ENCODE data around the gene SMOC2. TPM values are rescaled to one million over a fixed set of nuclear protein-coding genes. Genes with fewer than 3 reads are reported as not detected.
"Not testable (repeated sequence)": the region's sequence is repeated elsewhere in the genome, so short reads cannot be mapped to it uniquely, and the experiment has no call there.

The SMOC2 gene
- polyA plus RNA-seq, 1 experiment, result not detected

GRCh38 chr6:168698923-168699322 is 257.9 kb downstream of the SMOC2 start:
- no peak for TF ChIP-seq CTCF (IDR thresholded peaks at IDR 0.05; ENCODE audit: low read depth, low read length)
- Histone ChIP-seq H3K9me3 (ENCODE audit: control insufficient read depth, insufficient read depth, low read length) (peaks cover 56% of the 10 kb centered on the region), H3K4me3 (ENCODE audit: low read depth, low read length) (no peak overlapping the region), H3K27ac (ENCODE audit: low read depth, low read length) (no peak overlapping the region), H3K27me3 (ENCODE audit: control insufficient read depth, insufficient read depth, low read length) (no peaks in the 10 kb centered on the region)
- DNase-seq (ENCODE audit: low read depth, low spot score), result no peak
- ChIA-PET CTCF (no interaction called here), POLR2A (no interaction called here)

DNA sequence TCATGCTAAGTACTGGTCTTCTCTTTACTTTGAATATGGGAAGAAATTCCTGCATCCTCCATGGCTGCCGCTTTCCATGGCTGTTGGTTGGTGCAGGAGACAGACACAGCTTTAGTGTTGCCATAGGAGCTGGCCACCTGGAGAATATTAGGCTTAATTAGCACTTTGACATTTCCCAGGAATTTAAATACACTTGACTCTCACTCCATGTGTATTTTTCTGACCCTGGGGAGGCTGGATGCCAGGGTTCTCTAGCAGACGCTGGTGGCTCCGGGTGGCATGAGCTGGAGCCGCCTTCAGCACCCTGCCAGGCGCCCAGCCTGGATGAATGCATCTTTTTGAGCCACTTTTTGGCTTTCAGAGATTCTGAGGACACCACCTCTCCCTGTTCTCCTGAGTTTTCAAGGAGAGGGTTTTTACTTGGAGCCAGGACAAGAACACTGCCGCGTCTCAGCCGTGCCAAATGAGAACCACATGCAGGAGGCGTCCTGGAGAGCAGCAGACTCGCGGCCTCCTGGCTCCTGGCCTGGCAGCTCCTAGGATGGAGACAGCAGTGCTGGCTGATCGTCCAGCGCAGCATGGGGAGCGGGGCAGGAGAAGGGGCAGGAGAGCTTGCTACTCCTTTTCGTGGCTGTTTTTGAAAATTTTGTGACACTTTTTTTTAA is 258.8 kb downstream of the SMOC2 start:
- POLR2A ChIA-PET, result no interaction called here
- no peak for DNase-seq (ENCODE audit: low read depth, low spot score)
- CTCF ChIA-PET, result no interaction called here

GRCh38 chr6:168700880-168701279 is 259.9 kb downstream of the SMOC2 start:
- no peak for TF ChIP-seq CTCF (IDR thresholded peaks at IDR 0.05; ENCODE audit: low read depth, low read length)
- ChIA-PET CTCF (no interaction called here), POLR2A (no interaction called here)
- Histone ChIP-seq H3K27ac (ENCODE audit: low read depth, low read length) (no peak overlapping the region), H3K4me3 (ENCODE audit: low read depth, low read length) (no peak overlapping the region), H3K9me3 (ENCODE audit: control insufficient read depth, insufficient read depth, low read length) (peaks cover 69% of the 10 kb centered on the region), H3K27me3 (ENCODE audit: control insufficient read depth, insufficient read depth, low read length) (no peaks in the 10 kb centered on the region)
- no peak for DNase-seq (ENCODE audit: low read depth, low spot score)

More for the DNA sequence above, 258.8 kb downstream of the SMOC2 start:
- TF ChIP-seq CTCF (IDR thresholded peaks at IDR 0.05; ENCODE audit: low read depth, low read length), result no peak
- Histone ChIP-seq H3K27me3 (ENCODE audit: control insufficient read depth, insufficient read depth, low read length) (no peaks in the 10 kb centered on the region), H3K4me3 (ENCODE audit: low read depth, low read length) (no peak overlapping the region), H3K27ac (ENCODE audit: low read depth, low read length) (no peak overlapping the region), H3K9me3 (ENCODE audit: control insufficient read depth, insufficient read depth, low read length) (peaks cover 64% of the 10 kb centered on the region)

- ChIA-PET CTCF (no interaction called here), POLR2A (no interaction called here)
- peaks cover 78% of the 10 kb centered on the region for H3K9me3 ChIP-seq (ENCODE audit: control insufficient read depth, insufficient read depth, low read length)
- no peak for DNase-seq (ENCODE audit: low read depth, low spot score)
- no peak overlapping the region for H3K27ac ChIP-seq (ENCODE audit: low read depth, low read length)
- TF ChIP-seq CTCF (IDR thresholded peaks at IDR 0.05; ENCODE audit: low read depth, low read length), result no peak
- no peaks in the 10 kb centered on the region for H3K27me3 ChIP-seq (ENCODE audit: control insufficient read depth, insufficient read depth, low read length)
- H3K4me3 ChIP-seq (ENCODE audit: low read depth, low read length), result no peak overlapping the region
These were observed 263.0 kb downstream of the SMOC2 start for GRCh38 chr6:168703990-168704389.

- no peak overlapping the region for H3K4me3 ChIP-seq (ENCODE audit: low read depth, low read length)
- H3K27me3 ChIP-seq (ENCODE audit: control insufficient read depth, insufficient read depth, low read length), result no peaks in the 10 kb centered on the region
- ChIA-PET POLR2A (no interaction called here), CTCF (no interaction called here)
- H3K9me3 ChIP-seq (ENCODE audit: control insufficient read depth, insufficient read depth, low read length), result peaks cover 79% of the 10 kb centered on the region
- DNase-seq (ENCODE audit: low read depth, low spot score), result no peak
- TF ChIP-seq CTCF (IDR thresholded peaks at IDR 0.05; ENCODE audit: low read depth, low read length), result no peak
- H3K27ac ChIP-seq (ENCODE audit: low read depth, low read length), result no peak overlapping the region
These were observed 263.7 kb downstream of the SMOC2 start for GRCh38 chr6:168704678-168705077.

DNA sequence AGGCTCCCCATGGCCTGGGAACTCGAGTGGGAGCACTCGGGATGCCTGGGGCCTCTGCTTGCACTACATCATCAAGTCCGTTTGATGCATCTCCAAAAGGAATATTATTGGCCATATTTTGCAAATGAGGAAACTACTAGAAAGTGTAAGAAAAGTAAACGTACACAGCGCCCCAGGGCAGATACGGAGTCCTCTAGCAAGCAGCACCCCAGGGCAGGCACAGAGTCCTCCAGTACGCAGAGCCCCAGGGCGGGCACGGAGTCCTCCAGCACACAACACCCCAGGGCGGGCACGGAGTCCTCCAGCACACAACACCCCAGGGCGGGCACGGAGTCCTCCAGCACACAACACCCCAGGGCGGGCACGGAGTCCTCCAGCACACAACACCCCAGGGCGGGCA is 264.3 kb downstream of the SMOC2 start:
- DNase-seq (ENCODE audit: low read depth, low spot score); CTCF ChIA-PET; H3K27me3 ChIP-seq (ENCODE audit: control insufficient read depth, insufficient read depth, low read length); POLR2A ChIA-PET; H3K4me3 ChIP-seq (ENCODE audit: low read depth, low read length); H3K27ac ChIP-seq (ENCODE audit: low read depth, low read length): not testable (repeated sequence)
- peaks cover 80% of the 10 kb centered on the region for H3K9me3 ChIP-seq (ENCODE audit: control insufficient read depth, insufficient read depth, low read length)
